Measurements from ENCODE around the gene SSBP2.

Gene SSBP2

GRCh38 chr5:81753429-81753828 is 2.5 kb upstream of the SSBP2 start:
- no peaks in the 10 kb centered on the region for H3K9me3 ChIP-seq (ENCODE audit: control insufficient read depth, low read length)
- DNase-seq (ENCODE audit: low read depth), result no peak
- peaks cover 51% of the 10 kb centered on the region for H3K4me1 ChIP-seq (ENCODE audit: control insufficient read depth, insufficient read depth, low read length)
- no peak overlapping the region for H3K9ac ChIP-seq (ENCODE audit: low read length)
- H3K4me3 ChIP-seq (ENCODE audit: low read length), result no peak overlapping the region
- no peaks in the 10 kb centered on the region for H3K27me3 ChIP-seq (replicated peaks; ENCODE audit: control insufficient read depth, insufficient read depth, low read length)
- no peaks in the 10 kb centered on the region for H3K36me3 ChIP-seq (ENCODE audit: control insufficient read depth, insufficient read depth, low read length, severe bottlenecking)

- H3K4me1 ChIP-seq (ENCODE audit: control insufficient read depth, insufficient read depth, low read length), result peaks cover 53% of the 10 kb centered on the region
- no peak for DNase-seq (ENCODE audit: low read depth)
- no peaks in the 10 kb centered on the region for H3K36me3 ChIP-seq (ENCODE audit: control insufficient read depth, insufficient read depth, low read length, severe bottlenecking)
- H3K9ac ChIP-seq (ENCODE audit: low read length), result peak overlapping the region; percentile 92
- H3K27me3 ChIP-seq (replicated peaks; ENCODE audit: control insufficient read depth, insufficient read depth, low read length), result no peaks in the 10 kb centered on the region
- no peak overlapping the region for H3K4me3 ChIP-seq (ENCODE audit: low read length)
- no peaks in the 10 kb centered on the region for H3K9me3 ChIP-seq (ENCODE audit: control insufficient read depth, low read length)
Observed at GRCh38 chr5:81752644-81752963, 1.7 kb upstream of the SSBP2 start.

GRCh38 chr5:81751836-81752643 is 1.1 kb upstream of the SSBP2 start:
- no peak for DNase-seq (ENCODE audit: low read depth)

GRCh38 chr5:81750308-81751008 is 439 bp downstream of the SSBP2 start:
- peaks cover 39% of the 10 kb centered on the region for H3K4me1 ChIP-seq (ENCODE audit: control insufficient read depth, insufficient read depth, low read length)
- peak overlapping the region; percentile 70 for H3K9ac ChIP-seq (ENCODE audit: low read length)
- DNase-seq (ENCODE audit: low read depth), result peak; percentile 68
- H3K36me3 ChIP-seq (ENCODE audit: control insufficient read depth, insufficient read depth, low read length, severe bottlenecking), result no peaks in the 10 kb centered on the region
- no peaks in the 10 kb centered on the region for H3K9me3 ChIP-seq (ENCODE audit: control insufficient read depth, low read length)
- no peaks in the 10 kb centered on the region for H3K27me3 ChIP-seq (replicated peaks; ENCODE audit: control insufficient read depth, insufficient read depth, low read length)
- peak overlapping the region; percentile 87 for H3K4me3 ChIP-seq (ENCODE audit: low read length)

More at GRCh38 chr5:81751836-81752643, 1.1 kb upstream of the SSBP2 start:
- H3K27me3 ChIP-seq (replicated peaks; ENCODE audit: control insufficient read depth, insufficient read depth, low read length), result no peaks in the 10 kb centered on the region
- H3K36me3 ChIP-seq (ENCODE audit: control insufficient read depth, insufficient read depth, low read length, severe bottlenecking), result no peaks in the 10 kb centered on the region
- H3K4me3 ChIP-seq (ENCODE audit: low read length), result peak overlapping the region; percentile 78
- peak overlapping the region; percentile 92 for H3K9ac ChIP-seq (ENCODE audit: low read length)
- H3K4me1 ChIP-seq (ENCODE audit: control insufficient read depth, insufficient read depth, low read length), result peaks cover 53% of the 10 kb centered on the region
- H3K9me3 ChIP-seq (ENCODE audit: control insufficient read depth, low read length), result no peaks in the 10 kb centered on the region

- no peaks in the 10 kb centered on the region for H3K9me3 ChIP-seq (ENCODE audit: control insufficient read depth, low read length)
- peak overlapping the region; percentile 87 for H3K9ac ChIP-seq (ENCODE audit: low read length)
- no peaks in the 10 kb centered on the region for H3K27me3 ChIP-seq (replicated peaks; ENCODE audit: control insufficient read depth, insufficient read depth, low read length)
- H3K4me3 ChIP-seq (ENCODE audit: low read length), result peak overlapping the region; percentile 83
- H3K4me1 ChIP-seq (ENCODE audit: control insufficient read depth, insufficient read depth, low read length), result peaks cover 37% of the 10 kb centered on the region
- H3K36me3 ChIP-seq (ENCODE audit: control insufficient read depth, insufficient read depth, low read length, severe bottlenecking), result no peaks in the 10 kb centered on the region
- DNase-seq (ENCODE audit: low read depth), result peak; percentile 66
Observed at GRCh38 chr5:81749561-81750307, 1.2 kb downstream of the SSBP2 start.

GRCh38 chr5:81749192-81749560 is 1.7 kb downstream of the SSBP2 start:
- H3K9ac ChIP-seq (ENCODE audit: low read length), result peak overlapping the region; percentile 87
- peak overlapping the region; percentile 83 for H3K4me3 ChIP-seq (ENCODE audit: low read length)
- peaks cover 31% of the 10 kb centered on the region for H3K4me1 ChIP-seq (ENCODE audit: control insufficient read depth, insufficient read depth, low read length)
- no peaks in the 10 kb centered on the region for H3K27me3 ChIP-seq (replicated peaks; ENCODE audit: control insufficient read depth, insufficient read depth, low read length)
- no peaks in the 10 kb centered on the region for H3K36me3 ChIP-seq (ENCODE audit: control insufficient read depth, insufficient read depth, low read length, severe bottlenecking)
- no peaks in the 10 kb centered on the region for H3K9me3 ChIP-seq (ENCODE audit: control insufficient read depth, low read length)
- peak; percentile 73 for DNase-seq (ENCODE audit: low read depth)

GRCh38 chr5:81748556-81748955 is 2.3 kb downstream of the SSBP2 start:
- no peaks in the 10 kb centered on the region for H3K9me3 ChIP-seq (ENCODE audit: control insufficient read depth, low read length)
- H3K4me3 ChIP-seq (ENCODE audit: low read length), result peak overlapping the region; percentile 83
- peak overlapping the region; percentile 87 for H3K9ac ChIP-seq (ENCODE audit: low read length)
- peak; percentile 19 for DNase-seq (ENCODE audit: low read depth)
- H3K36me3 ChIP-seq (ENCODE audit: control insufficient read depth, insufficient read depth, low read length, severe bottlenecking), result no peaks in the 10 kb centered on the region
- no peaks in the 10 kb centered on the region for H3K27me3 ChIP-seq (replicated peaks; ENCODE audit: control insufficient read depth, insufficient read depth, low read length)
- peaks cover 27% of the 10 kb centered on the region for H3K4me1 ChIP-seq (ENCODE audit: control insufficient read depth, insufficient read depth, low read length)

- H3K27me3 ChIP-seq (replicated peaks; ENCODE audit: control insufficient read depth, insufficient read depth, low read length), result no peaks in the 10 kb centered on the region
- no peak overlapping the region for H3K4me3 ChIP-seq (ENCODE audit: low read length)
- DNase-seq (ENCODE audit: low read depth), result no peak
- peaks cover 5% of the 10 kb centered on the region for H3K36me3 ChIP-seq (ENCODE audit: control insufficient read depth, insufficient read depth, low read length, severe bottlenecking)
- no peaks in the 10 kb centered on the region for H3K9me3 ChIP-seq (ENCODE audit: control insufficient read depth, low read length)
- no peak overlapping the region for H3K9ac ChIP-seq (ENCODE audit: low read length)
- H3K4me1 ChIP-seq (ENCODE audit: control insufficient read depth, insufficient read depth, low read length), result peaks cover 15% of the 10 kb centered on the region
Observed at GRCh38 chr5:81747030-81747429, 3.9 kb downstream of the SSBP2 start.

- Histone ChIP-seq H3K4me1 (ENCODE audit: control insufficient read depth, insufficient read depth, low read length) (no peaks in the 10 kb centered on the region), H3K4me3 (ENCODE audit: low read length) (no peak overlapping the region), H3K27me3 (replicated peaks; ENCODE audit: control insufficient read depth, insufficient read depth, low read length) (no peaks in the 10 kb centered on the region), H3K9me3 (ENCODE audit: control insufficient read depth, low read length) (no peaks in the 10 kb centered on the region), H3K36me3 (ENCODE audit: control insufficient read depth, insufficient read depth, low read length, severe bottlenecking) (peaks cover 6% of the 10 kb centered on the region), H3K9ac (ENCODE audit: low read length) (no peak overlapping the region)
- DNase-seq (ENCODE audit: low read depth), result no peak
Observed at GRCh38 chr5:81740758-81741157, 10.1 kb downstream of the SSBP2 start.

GRCh38 chr5:81739291-81739690 is 11.6 kb downstream of the SSBP2 start:
- Histone ChIP-seq H3K9me3 (ENCODE audit: control insufficient read depth, low read length) (no peaks in the 10 kb centered on the region), H3K36me3 (ENCODE audit: control insufficient read depth, insufficient read depth, low read length, severe bottlenecking) (peaks cover 6% of the 10 kb centered on the region), H3K4me3 (ENCODE audit: low read length) (no peak overlapping the region), H3K9ac (ENCODE audit: low read length) (no peak overlapping the region), H3K27me3 (replicated peaks; ENCODE audit: control insufficient read depth, insufficient read depth, low read length) (no peaks in the 10 kb centered on the region), H3K4me1 (ENCODE audit: control insufficient read depth, insufficient read depth, low read length) (no peaks in the 10 kb centered on the region)
- no peak for DNase-seq (ENCODE audit: low read depth)

- no peaks in the 10 kb centered on the region for H3K9me3 ChIP-seq (ENCODE audit: control insufficient read depth, low read length)
- peaks cover 6% of the 10 kb centered on the region for H3K4me1 ChIP-seq (ENCODE audit: control insufficient read depth, insufficient read depth, low read length)
- no peaks in the 10 kb centered on the region for H3K27me3 ChIP-seq (replicated peaks; ENCODE audit: control insufficient read depth, insufficient read depth, low read length)
- H3K36me3 ChIP-seq (ENCODE audit: control insufficient read depth, insufficient read depth, low read length, severe bottlenecking), result no peaks in the 10 kb centered on the region
- DNase-seq (ENCODE audit: low read depth), result no peak
- H3K4me3 ChIP-seq (ENCODE audit: low read length), result no peak overlapping the region
- H3K9ac ChIP-seq (ENCODE audit: low read length), result no peak overlapping the region
Observed at GRCh38 chr5:81729276-81729675, 21.6 kb downstream of the SSBP2 start.

All from adipocyte (in vitro differentiated cells).